HFF-Myc (cell line): Measurements from ENCODE around the gene ZNF148.

Source experiments
- DNase-seq: peaks from one replicate; pipeline ENCODE4 v3.0.0-alpha.2; 2011; ENCODE audit warnings: low read depth; ENCODE audit errors: extremely low read depth
- H3K4me3 ChIP-seq: replicated peaks from 2 replicates; pipeline ENCODE4 v1.5.1; 2011; ENCODE audit warnings: low read depth, mild to moderate bottlenecking, control low read depth, low read length
- CTCF ChIP-seq: IDR thresholded peaks from 2 replicates; pipeline ENCODE4 v1.5.1; 2012; ENCODE audit warnings: mild to moderate bottlenecking, low read depth, low read length, control low read depth; ENCODE audit errors: missing control alignments

ZNF148 gene

GRCh38 chr3:125357837-125358236 lies 17.3 kb downstream of the ZNF148 start:
- no peak for DNase-seq
- no peak for TF ChIP-seq CTCF
- H3K4me3 ChIP-seq: peak overlapping the region; percentile 50

DNA sequence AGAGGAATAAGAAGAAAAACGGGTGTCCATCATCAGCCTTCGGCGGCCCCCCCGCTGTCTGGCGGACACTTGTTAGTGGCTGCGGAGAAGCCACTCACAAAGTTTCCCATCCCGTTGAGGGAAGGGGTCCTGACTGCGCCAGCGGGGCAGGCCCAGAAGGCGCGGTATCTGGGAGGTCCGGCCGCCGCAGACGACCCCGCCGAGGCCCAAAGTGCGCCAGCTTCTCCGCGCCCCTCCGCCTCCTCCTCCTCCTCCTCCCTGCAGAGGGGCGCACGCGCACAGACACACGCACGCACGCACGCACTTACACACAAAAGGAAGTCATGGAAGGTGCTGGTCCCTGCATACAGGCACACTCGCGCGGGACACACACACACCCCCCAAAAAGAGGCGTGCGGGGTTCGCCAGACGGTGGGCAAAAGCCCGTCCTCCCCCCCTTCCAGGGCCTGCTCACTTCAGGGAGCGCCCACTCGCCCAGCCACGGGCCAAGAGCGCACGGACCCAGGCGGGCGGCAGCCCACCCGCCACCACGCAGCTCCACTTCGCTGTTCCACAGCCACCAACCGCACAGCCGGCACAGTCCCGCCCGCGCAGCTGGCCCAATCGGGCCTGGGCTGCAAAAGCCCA lies 18.0 kb downstream of the ZNF148 start:
- DNase-seq: no peak
- peak overlapping the region; percentile 50 for H3K4me3 ChIP-seq
- no peak for TF ChIP-seq CTCF

- DNase-seq: no peak
- peak overlapping the region; percentile 50 for H3K4me3 ChIP-seq
- TF ChIP-seq CTCF: no peak
Measured at GRCh38 chr3:125356140-125357026, 18.7 kb downstream of the ZNF148 start.

GRCh38 chr3:125353659-125354058 lies 21.5 kb downstream of the ZNF148 start:
- H3K4me3 ChIP-seq: no peak overlapping the region
- DNase-seq: no peak
- no peak for TF ChIP-seq CTCF

DNA sequence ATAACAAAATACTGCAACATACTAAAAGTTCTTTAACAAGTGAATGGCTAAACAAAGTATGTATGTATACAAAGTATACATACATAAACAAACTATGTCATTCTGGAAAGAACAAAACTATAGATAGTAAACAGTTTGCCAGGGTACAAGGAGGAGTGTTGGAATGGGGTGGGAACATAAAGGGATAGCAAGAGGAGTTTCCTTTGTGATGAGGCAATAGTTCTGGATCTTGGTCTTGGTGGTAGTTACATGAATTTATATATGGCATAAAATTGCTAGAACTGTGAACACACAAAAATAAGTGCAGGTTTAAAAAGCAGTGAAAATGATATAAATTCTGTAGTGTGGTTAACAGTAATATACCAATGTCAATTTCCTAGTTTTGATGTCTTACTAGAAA lies 22.0 kb downstream of the ZNF148 start:
- H3K4me3 ChIP-seq: no peak overlapping the region
- no peak for DNase-seq
- TF ChIP-seq CTCF: no peak

DNA sequence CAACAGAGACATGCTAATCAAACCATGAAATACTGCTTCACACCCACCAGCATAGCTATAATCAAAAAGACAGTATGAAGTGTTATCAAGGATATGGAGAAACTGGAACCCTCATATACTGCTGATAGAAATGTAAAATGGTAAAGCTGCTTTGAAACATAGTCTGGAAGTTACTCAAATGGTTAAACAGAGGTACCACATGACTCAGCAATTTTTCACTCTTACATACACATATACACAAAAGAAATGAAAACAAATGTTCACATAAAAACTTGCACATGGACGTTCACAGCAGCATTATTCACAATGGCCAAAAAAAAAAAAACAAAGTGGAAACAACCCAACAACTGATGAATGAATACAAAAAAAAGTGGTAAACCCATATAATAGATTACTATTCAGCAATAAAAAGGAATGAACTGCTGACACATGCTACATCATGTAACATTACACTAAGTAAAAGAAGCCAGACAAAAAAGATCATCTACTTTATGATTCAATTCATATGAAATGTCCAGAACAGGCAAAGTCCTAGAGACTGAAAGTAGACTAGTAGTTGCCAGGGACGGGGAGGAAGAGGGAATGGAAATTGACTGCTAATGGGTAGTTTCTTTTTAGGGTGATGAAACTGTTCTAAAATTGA lies 23.2 kb downstream of the ZNF148 start:
- TF ChIP-seq CTCF: no peak
- H3K4me3 ChIP-seq: no peak overlapping the region
- DNase-seq: no peak
